ENCODE data around the gene DLG2.

Gene DLG2

DNA sequence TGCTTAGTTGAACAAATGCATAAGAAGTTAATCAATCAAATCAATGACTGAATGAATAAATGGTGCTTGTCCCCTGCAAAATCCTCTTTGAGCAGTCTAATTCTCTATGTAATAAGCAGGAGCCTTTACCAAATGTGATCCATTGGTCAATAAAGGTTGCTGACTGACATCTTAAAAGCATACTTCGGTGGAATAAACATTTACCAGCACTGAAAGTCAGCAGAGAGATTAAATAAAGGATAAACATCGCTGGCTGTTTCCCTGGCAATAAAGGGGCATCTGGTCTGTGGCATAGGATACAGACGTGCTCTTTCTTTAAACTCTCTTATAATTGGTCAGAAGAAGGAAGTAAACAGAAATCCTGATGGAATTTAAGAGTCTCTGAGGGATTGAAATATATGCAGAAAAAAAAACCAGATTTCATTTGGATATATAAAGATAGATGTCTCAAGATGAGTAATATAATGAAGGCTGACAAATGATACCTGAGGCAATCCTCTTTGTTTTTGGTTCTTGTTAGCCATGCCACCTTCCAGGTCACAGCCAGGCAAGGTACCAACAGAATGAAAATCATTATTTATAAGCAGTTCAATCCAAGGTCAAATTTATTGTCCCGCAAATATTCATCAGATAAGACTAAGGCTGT, 1762.6 kb downstream of the DLG2 start:
- TF ChIP-seq, protein P1, sequence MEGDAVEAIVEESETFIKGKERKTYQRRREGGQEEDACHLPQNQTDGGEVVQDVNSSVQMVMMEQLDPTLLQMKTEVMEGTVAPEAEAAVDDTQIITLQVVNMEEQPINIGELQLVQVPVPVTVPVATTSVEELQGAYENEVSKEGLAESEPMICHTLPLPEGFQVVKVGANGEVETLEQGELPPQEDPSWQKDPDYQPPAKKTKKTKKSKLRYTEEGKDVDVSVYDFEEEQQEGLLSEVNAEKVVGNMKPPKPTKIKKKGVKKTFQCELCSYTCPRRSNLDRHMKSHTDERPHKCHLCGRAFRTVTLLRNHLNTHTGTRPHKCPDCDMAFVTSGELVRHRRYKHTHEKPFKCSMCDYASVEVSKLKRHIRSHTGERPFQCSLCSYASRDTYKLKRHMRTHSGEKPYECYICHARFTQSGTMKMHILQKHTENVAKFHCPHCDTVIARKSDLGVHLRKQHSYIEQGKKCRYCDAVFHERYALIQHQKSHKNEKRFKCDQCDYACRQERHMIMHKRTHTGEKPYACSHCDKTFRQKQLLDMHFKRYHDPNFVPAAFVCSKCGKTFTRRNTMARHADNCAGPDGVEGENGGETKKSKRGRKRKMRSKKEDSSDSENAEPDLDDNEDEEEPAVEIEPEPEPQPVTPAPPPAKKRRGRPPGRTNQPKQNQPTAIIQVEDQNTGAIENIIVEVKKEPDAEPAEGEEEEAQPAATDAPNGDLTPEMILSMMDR (IDR thresholded peaks at IDR 0.05; ENCODE audit: insufficient read depth, missing control alignments) = no peak
- DNase-seq (ENCODE audit: insufficient read length, low spot score) (no peak), FAIRE-seq (no peak)

DNA sequence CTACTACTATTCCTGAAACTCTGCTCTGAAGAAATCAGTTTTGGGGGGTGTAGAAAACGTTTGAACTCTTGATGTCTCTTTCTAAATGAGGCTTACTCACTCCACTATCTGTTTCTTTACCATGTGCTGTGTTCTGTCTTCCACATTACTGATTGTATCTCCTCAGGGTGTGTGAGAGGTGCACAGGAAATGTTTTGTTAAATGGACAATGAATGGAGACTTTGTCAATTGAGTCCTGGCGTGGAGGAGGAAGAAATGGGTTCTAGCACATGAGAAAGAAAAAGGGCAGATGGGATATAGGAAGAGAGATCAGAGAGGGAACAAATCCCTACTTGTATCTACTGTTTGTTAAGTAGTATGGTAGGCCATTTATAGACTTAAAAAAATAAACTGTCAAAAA, 1763.9 kb downstream of the DLG2 start:
- DNase-seq (ENCODE audit: insufficient read length, low spot score) (no peak), FAIRE-seq (no peak)
- TF ChIP-seq, protein P1 (IDR thresholded peaks at IDR 0.05; ENCODE audit: insufficient read depth, missing control alignments) = no peak

DNA sequence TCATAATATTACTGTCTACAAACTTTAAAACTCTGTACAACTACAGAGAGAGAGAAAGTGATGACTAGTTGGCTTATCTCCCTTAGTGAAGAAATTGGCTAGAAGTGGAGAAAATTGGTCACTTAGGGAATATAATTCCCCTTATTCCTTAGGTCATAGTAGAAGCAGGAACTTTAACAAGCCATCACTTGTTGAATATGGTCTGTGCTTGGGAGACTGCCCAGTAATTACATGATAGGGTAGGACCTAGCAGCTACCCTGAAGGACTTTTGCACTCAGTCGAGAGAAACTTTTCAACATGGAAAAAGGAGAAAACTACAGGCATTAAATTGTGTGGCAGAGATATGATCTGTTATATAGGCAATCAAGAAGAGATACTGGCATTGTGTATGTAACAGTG, 1764.5 kb downstream of the DLG2 start:
- FAIRE-seq (no peak), DNase-seq (ENCODE audit: insufficient read length, low spot score) (no peak)
- TF ChIP-seq, protein P1 (IDR thresholded peaks at IDR 0.05; ENCODE audit: insufficient read depth, missing control alignments) = no peak

DNA sequence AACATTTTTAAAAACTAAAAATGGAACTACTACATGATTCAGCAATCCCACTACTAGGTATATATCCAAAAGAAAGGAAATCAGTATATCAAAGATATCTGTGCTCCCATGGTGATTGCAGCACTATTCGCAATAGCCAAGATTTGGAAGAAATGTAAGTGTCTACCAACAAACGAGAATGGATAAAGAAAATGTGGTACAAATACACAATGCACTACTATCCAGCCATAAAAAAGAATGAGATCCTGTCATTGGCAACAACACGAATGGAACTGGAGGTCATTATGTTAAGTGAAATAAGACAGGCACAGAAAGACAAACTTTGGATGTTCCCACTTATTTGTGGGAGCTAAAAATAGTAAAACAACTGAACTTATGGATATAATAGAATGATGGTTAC, 1765.1 kb downstream of the DLG2 start:
- DNase-seq (ENCODE audit: insufficient read length, low spot score) (no peak), FAIRE-seq (no peak)
- TF ChIP-seq, protein P1 (IDR thresholded peaks at IDR 0.05; ENCODE audit: insufficient read depth, missing control alignments) = no peak

DNA sequence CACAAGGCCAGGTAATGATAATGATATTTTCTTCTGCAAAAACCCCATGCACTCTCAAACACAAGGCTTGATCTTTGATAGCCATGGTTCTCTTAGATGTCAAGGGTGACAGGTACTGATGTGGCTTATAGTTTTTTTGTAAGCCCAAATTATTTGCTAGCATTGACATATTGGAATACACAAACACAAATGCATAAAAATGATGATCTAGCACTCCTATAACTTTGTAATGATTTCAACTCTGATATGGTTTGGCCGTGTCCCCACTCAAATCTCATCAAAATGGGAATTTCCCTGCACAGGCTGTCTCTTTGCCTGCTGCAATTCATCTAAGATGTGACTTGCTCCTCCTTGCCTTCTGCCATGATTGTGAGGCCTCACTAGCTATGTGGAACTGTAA, 1768.5 kb downstream of the DLG2 start:
- TF ChIP-seq, protein P1 (IDR thresholded peaks at IDR 0.05; ENCODE audit: insufficient read depth, missing control alignments) = no peak
- DNase-seq (ENCODE audit: insufficient read length, low spot score) = no peak
- no peak for FAIRE-seq

DNA sequence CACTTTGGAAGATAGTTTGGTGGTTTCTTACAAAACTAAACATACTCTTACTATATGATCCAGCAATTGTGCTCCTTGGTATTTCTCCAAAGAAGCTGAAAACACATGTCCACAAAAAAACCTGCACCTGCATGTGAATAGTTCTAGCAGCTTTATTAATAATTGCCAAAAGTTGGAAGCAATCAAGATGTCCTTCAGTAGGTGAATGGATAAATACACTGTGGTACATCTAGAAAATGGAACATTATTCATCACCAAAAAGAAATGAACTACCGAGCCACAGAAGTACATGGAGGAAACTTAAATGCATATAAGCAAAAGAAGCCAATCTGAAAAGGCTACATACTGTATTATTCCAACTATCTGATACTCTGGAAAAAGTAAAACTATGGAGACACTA, 1771.9 kb downstream of the DLG2 start:
- TF ChIP-seq, protein P1 (IDR thresholded peaks at IDR 0.05; ENCODE audit: insufficient read depth, missing control alignments) = no peak
- FAIRE-seq (no peak), DNase-seq (ENCODE audit: insufficient read length, low spot score) (no peak)

DNA sequence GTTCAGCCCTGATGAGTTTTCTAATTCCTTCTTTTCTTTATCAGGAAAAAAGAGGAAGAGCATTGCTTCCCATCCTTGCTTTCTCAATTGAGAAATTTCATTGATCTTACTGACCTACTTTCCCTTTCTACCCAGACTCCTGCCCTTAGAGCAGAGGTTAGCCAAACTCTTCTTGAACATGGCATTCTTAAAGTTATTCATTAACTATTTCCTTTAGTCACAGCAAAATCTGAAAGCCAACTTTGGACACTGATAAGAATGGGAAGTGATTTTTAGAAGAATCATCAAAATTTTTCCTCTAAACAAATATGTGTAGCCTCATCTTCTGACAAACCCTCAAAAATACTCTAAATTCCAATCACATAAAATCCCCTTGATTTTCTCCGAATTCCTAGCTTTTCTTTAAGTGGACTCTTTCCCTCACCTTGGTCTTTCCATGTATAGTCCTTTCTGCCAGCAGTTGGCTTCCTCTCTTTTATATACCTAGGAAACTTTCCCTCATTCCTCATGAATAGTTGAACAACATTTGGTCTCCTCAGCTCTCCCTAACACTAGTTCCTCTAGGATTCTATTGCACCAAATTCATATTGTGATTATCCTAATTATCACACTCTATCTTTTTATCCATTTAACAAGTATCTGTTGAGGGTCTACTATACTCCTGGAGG, 1774.2 kb downstream of the DLG2 start:
- TF ChIP-seq, protein P1 (IDR thresholded peaks at IDR 0.05; ENCODE audit: insufficient read depth, missing control alignments) = no peak
- FAIRE-seq = no peak
- no peak for DNase-seq (ENCODE audit: insufficient read length, low spot score)
